Measurements from ENCODE around the gene EFNA5.

The EFNA5 gene

GRCh38 chr5:107389775-107390148, 281.0 kb downstream of the EFNA5 start:
- CTCF ChIA-PET: interaction anchor here (0.6 kb wide), 1 partner anchor 16 kb away, joined by 3 read pairs; no protein-coding TSS in a partner anchor
- Histone ChIP-seq H3K4me3 (ENCODE audit: low read depth, low read length) (no peak overlapping the region), H3K9me3 (ENCODE audit: control insufficient read depth, insufficient read depth, low read depth, low read length) (no peaks in the 10 kb centered on the region), H3K4me1 (ENCODE audit: control insufficient read depth, insufficient read depth, low read length) (peaks cover 24% of the 10 kb centered on the region), H3K27ac (ENCODE audit: extremely low read depth, low read depth, low read length) (no peak overlapping the region), H3K36me3 (ENCODE audit: control insufficient read depth in 2 of 2, insufficient read depth in 1 of 2, low read length in 2 of 2) (peaks cover 0 to 5% of the 10 kb centered on the region in 2 experiments; a peak in 1 of 3 replicates)
- POLR2A ChIA-PET: interaction anchor here (0.9 kb wide), 1 partner anchor 19 kb away, joined by 3 read pairs; no protein-coding TSS in a partner anchor
- TF ChIP-seq ZNF175 (tag by site-specific recombination; IDR thresholded peaks at IDR 0.05) (no peak), ELK4 (IDR thresholded peaks at IDR 0.05; ENCODE audit: borderline replicate concordance, low read depth, low read length) (no peak), ZNF292 (tag by site-specific recombination; IDR thresholded peaks at IDR 0.05; ENCODE audit: borderline replicate concordance, low read depth) (no peak), ZNF776 (tag by site-specific recombination; IDR thresholded peaks at IDR 0.05; ENCODE audit: borderline replicate concordance) (no peak), ZNF146 (tag by site-specific recombination; IDR thresholded peaks at IDR 0.05) (no peak), ZNF157 (tag by site-specific recombination; IDR thresholded peaks at IDR 0.05) (no peak), ZNF558 (tag by site-specific recombination; IDR thresholded peaks at IDR 0.05) (no peak), ZNF521 (tag by site-specific recombination; IDR thresholded peaks at IDR 0.05) (no peak), ZNF10 (tag by site-specific recombination; IDR thresholded peaks at IDR 0.05) (no peak), IKZF3 (tag by site-specific recombination; IDR thresholded peaks at IDR 0.05) (no peak), KLF16 (tag by site-specific recombination; IDR thresholded peaks at IDR 0.05) (no peak), ZNF19 (tag by site-specific recombination; IDR thresholded peaks at IDR 0.05; ENCODE audit: low read depth) (no peak), ZNF692 (tag by site-specific recombination; IDR thresholded peaks at IDR 0.05) (no peak)
- TF ChIP-seq, protein P1, sequence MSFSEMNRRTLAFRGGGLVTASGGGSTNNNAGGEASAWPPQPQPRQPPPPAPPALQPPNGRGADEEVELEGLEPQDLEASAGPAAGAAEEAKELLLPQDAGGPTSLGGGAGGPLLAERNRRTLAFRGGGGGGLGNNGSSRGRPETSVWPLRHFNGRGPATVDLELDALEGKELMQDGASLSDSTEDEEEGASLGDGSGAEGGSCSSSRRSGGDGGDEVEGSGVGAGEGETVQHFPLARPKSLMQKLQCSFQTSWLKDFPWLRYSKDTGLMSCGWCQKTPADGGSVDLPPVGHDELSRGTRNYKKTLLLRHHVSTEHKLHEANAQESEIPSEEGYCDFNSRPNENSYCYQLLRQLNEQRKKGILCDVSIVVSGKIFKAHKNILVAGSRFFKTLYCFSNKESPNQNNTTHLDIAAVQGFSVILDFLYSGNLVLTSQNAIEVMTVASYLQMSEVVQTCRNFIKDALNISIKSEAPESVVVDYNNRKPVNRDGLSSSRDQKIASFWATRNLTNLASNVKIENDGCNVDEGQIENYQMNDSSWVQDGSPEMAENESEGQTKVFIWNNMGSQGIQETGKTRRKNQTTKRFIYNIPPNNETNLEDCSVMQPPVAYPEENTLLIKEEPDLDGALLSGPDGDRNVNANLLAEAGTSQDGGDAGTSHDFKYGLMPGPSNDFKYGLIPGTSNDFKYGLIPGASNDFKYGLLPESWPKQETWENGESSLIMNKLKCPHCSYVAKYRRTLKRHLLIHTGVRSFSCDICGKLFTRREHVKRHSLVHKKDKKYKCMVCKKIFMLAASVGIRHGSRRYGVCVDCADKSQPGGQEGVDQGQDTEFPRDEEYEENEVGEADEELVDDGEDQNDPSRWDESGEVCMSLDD (tag by site-specific recombination; IDR thresholded peaks at IDR 0.05): no peak

DNA sequence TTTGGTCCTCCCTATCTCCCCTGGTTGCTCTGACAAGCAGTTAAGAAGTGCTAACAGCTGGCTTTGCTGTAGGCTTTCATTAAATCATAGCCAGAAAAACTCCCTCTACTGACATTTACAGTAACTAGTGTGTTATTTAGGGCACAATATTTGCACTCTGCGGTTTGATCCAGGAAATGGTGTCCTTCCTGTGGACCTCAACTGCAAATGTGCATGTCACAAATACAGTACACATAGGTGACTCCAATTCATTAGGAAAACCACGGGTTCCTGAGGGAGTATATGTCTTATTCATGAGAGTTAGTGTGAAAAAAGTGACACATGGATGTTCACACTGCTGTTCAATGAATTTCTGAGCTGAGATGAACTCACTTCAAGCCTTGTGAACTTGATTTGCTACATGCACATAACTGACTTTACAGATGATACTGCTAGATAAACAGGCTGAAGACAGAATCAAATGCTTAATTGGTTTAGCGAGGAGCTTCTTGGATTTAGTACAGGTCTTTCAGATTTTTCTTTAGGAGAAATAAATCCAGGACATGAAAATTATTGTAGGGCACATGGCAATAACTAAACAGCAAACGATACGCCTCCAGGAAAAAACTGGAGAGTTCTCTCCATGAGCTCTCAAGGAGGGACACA, 281.5 kb downstream of the EFNA5 start:
- H3K9me3 ChIP-seq (ENCODE audit: control insufficient read depth, insufficient read depth, low read depth, low read length): no peaks in the 10 kb centered on the region
- H3K36me3 ChIP-seq (ENCODE audit: control insufficient read depth in 2 of 2, insufficient read depth in 1 of 2, low read length in 2 of 2): peaks cover 0 to 7% of the 10 kb centered on the region in 2 experiments; a peak in 1 of 3 replicates
- H3K27ac ChIP-seq (ENCODE audit: extremely low read depth, low read depth, low read length): no peak overlapping the region
- ChIA-PET CTCF (interaction anchor here (0.6 kb wide), 2 partner anchors 17 to 169 kb away, joined by 3 read pairs; no protein-coding TSS in a partner anchor), POLR2A (interaction anchor here (0.9 kb wide), 1 partner anchor 18 kb away, joined by 3 read pairs; no protein-coding TSS in a partner anchor)
- peaks cover 22% of the 10 kb centered on the region for H3K4me1 ChIP-seq (ENCODE audit: control insufficient read depth, insufficient read depth, low read length)
- H3K4me3 ChIP-seq (ENCODE audit: low read depth, low read length): no peak overlapping the region
- TF ChIP-seq, protein P2, sequence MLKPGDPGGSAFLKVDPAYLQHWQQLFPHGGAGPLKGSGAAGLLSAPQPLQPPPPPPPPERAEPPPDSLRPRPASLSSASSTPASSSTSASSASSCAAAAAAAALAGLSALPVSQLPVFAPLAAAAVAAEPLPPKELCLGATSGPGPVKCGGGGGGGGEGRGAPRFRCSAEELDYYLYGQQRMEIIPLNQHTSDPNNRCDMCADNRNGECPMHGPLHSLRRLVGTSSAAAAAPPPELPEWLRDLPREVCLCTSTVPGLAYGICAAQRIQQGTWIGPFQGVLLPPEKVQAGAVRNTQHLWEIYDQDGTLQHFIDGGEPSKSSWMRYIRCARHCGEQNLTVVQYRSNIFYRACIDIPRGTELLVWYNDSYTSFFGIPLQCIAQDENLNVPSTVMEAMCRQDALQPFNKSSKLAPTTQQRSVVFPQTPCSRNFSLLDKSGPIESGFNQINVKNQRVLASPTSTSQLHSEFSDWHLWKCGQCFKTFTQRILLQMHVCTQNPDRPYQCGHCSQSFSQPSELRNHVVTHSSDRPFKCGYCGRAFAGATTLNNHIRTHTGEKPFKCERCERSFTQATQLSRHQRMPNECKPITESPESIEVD (tag by site-specific recombination; IDR thresholded peaks at IDR 0.05): peak; percentile 99
- TF ChIP-seq ZNF324 (tag by site-specific recombination; IDR thresholded peaks at IDR 0.05): no peak
- TF ChIP-seq ZNF488 (tag by site-specific recombination; IDR thresholded peaks at IDR 0.05): peak; percentile 54; the same call in 1 of the 2 replicates
- TF ChIP-seq ZEB2 (tag by site-specific recombination; IDR thresholded peaks at IDR 0.05): peak; percentile 27; the same call in 1 of the 2 replicates
- TF ChIP-seq, protein P1 (tag by site-specific recombination; IDR thresholded peaks at IDR 0.05): no peak
- peak; percentile 60; the same call in 1 of the 2 replicates for TF ChIP-seq IKZF3 (tag by site-specific recombination; IDR thresholded peaks at IDR 0.05)
- TF ChIP-seq ZBTB8A (tag by site-specific recombination; IDR thresholded peaks at IDR 0.05): 0 out of 2 replicates have a peak, but pooled peaks have one; percentile 30
- TF ChIP-seq ZNF362 (tag by site-specific recombination; IDR thresholded peaks at IDR 0.05): peak; percentile 69; the same call in 1 of the 2 replicates
- 0 out of 2 replicates have a peak, but pooled peaks have one; percentile 40 for TF ChIP-seq ZXDB (tag by site-specific recombination; IDR thresholded peaks at IDR 0.05)

Data from HEK293 (cell line).